Sigmoid colon (tissue), 7 donors: Measurements from ENCODE around the gene DCHS1. TPM values are rescaled to one million over a fixed set of nuclear protein-coding genes. Genes with fewer than 3 reads are reported as not detected.

Experiments
- DNase-seq: peaks from one replicate; pipeline ENCODE4 v3.0.0-alpha.2; 2019
- H3K27ac ChIP-seq, 4 donors: fragments of 200-600 bp; sonication (generic); one replicate each; pipeline ENCODE4 v1.5.1; 2016 to 2019; ENCODE audit warnings: mild to moderate bottlenecking in 1 of 4
- H3K27me3 ChIP-seq, 3 donors: fragments of 200-600 bp; sonication (generic); one replicate each; pipeline ENCODE4 v1.5.1; 2019; ENCODE audit warnings: mild to moderate bottlenecking in 1 of 3
- H3K36me3 ChIP-seq, 4 donors: fragments of 200-600 bp; sonication (generic); one replicate each; pipeline ENCODE4 v1.5.1; 2016 to 2019
- H3K4me1 ChIP-seq, 4 donors: fragments of 200-600 bp; sonication (generic); one replicate each; pipeline ENCODE4 v1.5.1; 2017 to 2019
- H3K4me3 ChIP-seq, 4 donors: fragments of 200-600 bp; sonication (generic); one replicate each; pipeline ENCODE4 v1.5.1; 2017 to 2019; ENCODE audit warnings: mild to moderate bottlenecking in 2 of 4, moderate library complexity in 1 of 4
- H3K9me3 ChIP-seq, 4 donors: fragments of 200-600 bp in 3 of 4; sonication (generic) in 3 of 4; one replicate each; pipeline versions ENCODE4 v1.5.1 to v1.6.1; 2013 to 2019
- EP300 ChIP-seq, 4 donors: sonication (generic); formaldehyde crosslinking; IDR thresholded peaks; one replicate each; pipeline ENCODE4 v1.6.1; 2017; ENCODE audit warnings: antibody characterized with exemption in 4 of 4
- POLR2A ChIP-seq, 2 donors: fragments of 450-650 bp; IDR thresholded peaks; one replicate each; pipeline ENCODE4 v1.6.1; 2016; ENCODE audit warnings: antibody characterized with exemption in 2 of 2, mild to moderate bottlenecking in 2 of 2, moderate library complexity in 2 of 2
- POLR2AphosphoS5 ChIP-seq, 4 donors: sonication (generic); formaldehyde crosslinking; IDR thresholded peaks; one replicate each; pipeline ENCODE4 v1.6.1; 2017; ENCODE audit warnings: antibody characterized with exemption in 4 of 4
- WGBS, 2 donors: extraction: QIAGEN DNeasy Blood & Tissue Kit; methylation state at CpG; one replicate each; pipeline ENCODE4 v1.1.7; 2013; 5-methylcytosine and 5-hydroxymethylcytosine counted together
- intact Hi-C: fragments of 100-400 bp; cut with DNase I; formaldehyde crosslinking; loops from one replicate; pipeline ENCODE4 v1.15.1; 2023
- polyA plus RNA-seq, 3 donors: library from polyadenylated mRNA; stranded (reverse); fragments of 200-250 nt; gene quantifications; one replicate each; pipeline ENCODE4 v1.2.3, GENCODE V29; 2013
- total RNA-seq, 4 donors: library from RNA; depleted of rRNA; stranded (reverse); fragments of >200 nt; gene quantifications; one replicate each; pipeline ENCODE4 v1.1.0, GENCODE V29; 2016
- TF ChIP-seq, protein P1 (sequence below), 4 experiments: fragments of 450-650 bp in 3 of 4; fragments of 200-600 bp in 1 of 4; IDR thresholded peaks; one replicate each; pipeline ENCODE4 v1.5.1; 2016 to 2019; ENCODE audit warnings: antibody characterized with exemption in 4 of 4, mild to moderate bottlenecking in 3 of 4, moderate library complexity in 2 of 4
- donor health status: healthy with polysubstance abuse.
- donor health status: Bipolar disorder and iron deficiency.
- donor health status: healthy.

The DCHS1 gene
- total and polyA plus RNA-seq, 7 donors = under 0.01 to 57.1 (median 21.7) TPM

DNA sequence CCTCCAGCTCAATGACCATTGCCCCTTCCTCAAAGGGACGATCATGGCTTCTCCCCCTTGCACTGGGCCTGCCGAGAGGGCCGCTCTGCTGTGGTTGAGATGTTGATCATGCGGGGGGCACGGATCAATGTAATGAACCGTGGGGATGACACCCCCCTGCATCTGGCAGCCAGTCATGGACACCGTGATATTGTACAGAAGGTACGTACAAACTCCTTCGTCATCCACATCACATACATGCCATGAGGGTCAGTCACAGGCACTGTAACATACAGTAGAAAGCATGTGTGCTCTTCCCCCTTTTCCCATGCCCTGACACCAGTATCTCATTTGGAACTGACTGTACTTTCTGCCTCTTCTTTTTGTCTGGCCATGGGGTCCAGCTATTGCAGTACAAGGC lies 47.6 kb downstream of the DCHS1 start:
- H3K36me3 ChIP-seq = peaks cover 29 to 38% (median 34%) of the 10 kb centered on the region in 4 donors
- 92 to 94% methylated on average over 9 of the region's 9 CpGs for WGBS, 2 donors
- peak overlapping the region; percentile 98 to 99 (median 98) for H3K27ac ChIP-seq
- peak overlapping the region in 2 of 4 donors; percentile 23 to 79 for H3K4me3 ChIP-seq
- TF ChIP-seq EP300 (IDR thresholded peaks at IDR 0.05) (peak in 1 of 4 donors; percentile 36), POLR2AphosphoS5 (IDR thresholded peaks at IDR 0.05) (peak in 2 of 4 donors; percentile 41 to 50)
- TF ChIP-seq, protein P1, sequence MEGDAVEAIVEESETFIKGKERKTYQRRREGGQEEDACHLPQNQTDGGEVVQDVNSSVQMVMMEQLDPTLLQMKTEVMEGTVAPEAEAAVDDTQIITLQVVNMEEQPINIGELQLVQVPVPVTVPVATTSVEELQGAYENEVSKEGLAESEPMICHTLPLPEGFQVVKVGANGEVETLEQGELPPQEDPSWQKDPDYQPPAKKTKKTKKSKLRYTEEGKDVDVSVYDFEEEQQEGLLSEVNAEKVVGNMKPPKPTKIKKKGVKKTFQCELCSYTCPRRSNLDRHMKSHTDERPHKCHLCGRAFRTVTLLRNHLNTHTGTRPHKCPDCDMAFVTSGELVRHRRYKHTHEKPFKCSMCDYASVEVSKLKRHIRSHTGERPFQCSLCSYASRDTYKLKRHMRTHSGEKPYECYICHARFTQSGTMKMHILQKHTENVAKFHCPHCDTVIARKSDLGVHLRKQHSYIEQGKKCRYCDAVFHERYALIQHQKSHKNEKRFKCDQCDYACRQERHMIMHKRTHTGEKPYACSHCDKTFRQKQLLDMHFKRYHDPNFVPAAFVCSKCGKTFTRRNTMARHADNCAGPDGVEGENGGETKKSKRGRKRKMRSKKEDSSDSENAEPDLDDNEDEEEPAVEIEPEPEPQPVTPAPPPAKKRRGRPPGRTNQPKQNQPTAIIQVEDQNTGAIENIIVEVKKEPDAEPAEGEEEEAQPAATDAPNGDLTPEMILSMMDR (IDR thresholded peaks at IDR 0.05) = no peak
- no peaks in the 10 kb centered on the region for H3K27me3 ChIP-seq
- no peaks in the 10 kb centered on the region for H3K9me3 ChIP-seq
- peak; percentile 70 for DNase-seq
- intact Hi-C loops = no loop called here
- peaks cover 0 to 76% (median 64%) of the 10 kb centered on the region in 4 donors for H3K4me1 ChIP-seq

DNA sequence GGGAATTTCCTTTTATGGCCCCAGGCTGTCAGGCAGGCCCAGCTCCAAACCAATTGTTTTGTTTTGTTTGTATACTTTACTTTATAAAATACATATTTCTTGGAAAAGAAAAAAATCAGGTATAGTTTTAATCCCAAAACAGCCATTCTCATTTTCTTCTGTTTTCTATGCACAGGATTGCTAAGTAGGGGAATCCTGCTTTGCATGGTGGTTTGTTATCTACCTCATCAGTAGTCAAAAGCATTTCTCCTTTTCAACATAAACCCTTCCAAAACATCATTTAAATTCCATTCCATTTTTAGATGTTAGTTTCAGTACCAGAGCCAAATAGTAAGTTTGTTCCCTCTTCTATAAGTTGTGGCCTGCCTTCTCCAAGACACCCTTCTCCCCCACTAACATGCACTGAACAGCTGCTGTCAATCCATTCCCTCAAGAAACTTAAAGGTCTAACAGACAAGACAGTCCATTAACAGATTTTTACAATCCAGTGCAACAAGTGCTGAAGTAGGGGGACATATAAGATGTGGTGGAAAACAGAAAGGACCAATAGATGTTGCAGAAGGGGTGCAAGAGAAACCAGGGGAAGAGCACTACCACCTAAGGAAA lies 48.3 kb downstream of the DCHS1 start:
- Histone ChIP-seq H3K36me3 (peaks cover 29 to 38% (median 34%) of the 10 kb centered on the region in 4 donors), H3K9me3 (no peaks in the 10 kb centered on the region), H3K27me3 (no peaks in the 10 kb centered on the region), H3K4me3 (peak overlapping the region in 2 of 4 donors; percentile 23 to 79), H3K4me1 (peaks cover 0 to 74% (median 66%) of the 10 kb centered on the region in 4 donors), H3K27ac (peak overlapping the region; percentile 98 to 99 (median 98))
- peak in 1 of 4 donors; percentile 22 for TF ChIP-seq EP300 (IDR thresholded peaks at IDR 0.05)
- TF ChIP-seq POLR2A (IDR thresholded peaks at IDR 0.05) = no peak
- TF ChIP-seq, protein P1 (IDR thresholded peaks at IDR 0.05) = no peak
- intact Hi-C loops = no loop called here
- no peak for DNase-seq

DNA sequence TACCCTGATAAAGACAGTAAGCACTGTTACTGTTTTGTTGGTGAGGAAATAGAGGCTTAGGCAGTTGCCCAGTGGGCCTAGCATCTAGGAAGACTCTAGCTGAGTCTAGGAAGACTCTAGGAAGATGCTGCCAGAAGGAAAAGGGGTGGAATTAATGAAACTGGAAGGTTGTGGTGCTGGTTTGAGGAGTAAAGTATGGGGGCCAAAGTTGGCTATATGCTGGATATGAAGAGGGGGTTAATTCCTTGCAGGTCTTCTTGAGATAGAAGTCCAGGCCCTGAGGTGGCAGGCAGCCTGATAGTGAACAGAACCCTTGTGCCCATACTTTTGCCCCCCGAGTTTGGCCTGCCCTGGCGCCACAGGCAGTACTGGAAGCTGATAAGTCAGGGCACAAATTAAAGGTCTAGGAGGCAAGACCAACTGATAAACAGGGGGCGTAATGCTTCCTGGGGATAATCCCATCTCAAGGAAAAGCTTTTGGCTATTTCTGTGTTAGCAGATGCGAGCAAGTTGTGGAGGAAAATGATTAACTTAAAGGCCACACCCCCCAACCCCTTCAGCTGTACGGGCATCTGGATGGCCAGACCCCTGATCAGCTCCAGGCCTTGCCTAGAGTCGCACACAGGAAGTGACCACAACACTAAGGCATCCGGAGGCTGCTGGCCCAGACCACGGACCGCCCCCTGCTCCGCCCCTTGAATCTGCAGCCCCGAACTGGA lies 49.0 kb downstream of the DCHS1 start:
- H3K4me3 ChIP-seq = peak overlapping the region; percentile 76 to 95 (median 84)
- peak overlapping the region; percentile 98 to 99 (median 98) for H3K27ac ChIP-seq
- 6 to 22% methylated on average over 11 of the region's 11 CpGs for WGBS, 2 donors
- H3K27me3 ChIP-seq = no peaks in the 10 kb centered on the region
- H3K9me3 ChIP-seq = no peaks in the 10 kb centered on the region
- peak; percentile 94 to 97 for TF ChIP-seq POLR2A (IDR thresholded peaks at IDR 0.05)
- peak; percentile 98 to 99 (median 98) for TF ChIP-seq POLR2AphosphoS5 (IDR thresholded peaks at IDR 0.05)
- TF ChIP-seq, protein P1 (IDR thresholded peaks at IDR 0.05) = no peak
- TF ChIP-seq EP300 (IDR thresholded peaks at IDR 0.05) = peak in 1 of 4 donors; percentile 80
- peaks cover 29 to 40% (median 35%) of the 10 kb centered on the region in 4 donors for H3K36me3 ChIP-seq
- H3K4me1 ChIP-seq = peaks cover 0 to 81% (median 72%) of the 10 kb centered on the region in 4 donors
- intact Hi-C loops = no loop called here
- DNase-seq = peak; percentile 98

DNA sequence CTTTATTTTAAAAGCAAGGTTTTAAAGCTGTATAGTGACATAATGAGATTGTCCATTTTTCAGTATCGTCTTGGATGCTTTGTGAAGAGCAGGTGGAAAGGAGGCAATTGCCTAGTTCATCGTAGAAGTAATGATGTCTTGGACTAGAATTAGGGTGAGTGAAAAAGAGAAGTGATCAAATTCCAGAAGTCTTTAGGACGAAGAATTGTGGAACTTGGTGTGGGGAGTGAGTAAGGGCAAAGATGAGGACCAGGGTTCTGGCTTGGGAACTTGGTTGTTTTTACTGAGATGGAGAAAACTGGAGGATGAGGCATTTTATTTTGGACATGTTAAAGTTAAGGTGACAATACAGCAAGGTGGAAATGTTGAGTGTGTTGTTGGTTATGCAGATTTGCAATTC lies 50.8 kb downstream of the DCHS1 start:
- Histone ChIP-seq H3K4me3 (peak overlapping the region; percentile 76 to 95 (median 84)), H3K27ac (peak overlapping the region; percentile 98 to 99 (median 98)), H3K36me3 (peaks cover 26 to 42% (median 37%) of the 10 kb centered on the region in 4 donors), H3K4me1 (peaks cover 0 to 81% (median 71%) of the 10 kb centered on the region in 4 donors), H3K9me3 (no peaks in the 10 kb centered on the region), H3K27me3 (no peaks in the 10 kb centered on the region)
- DNase-seq = no peak
- intact Hi-C loops = loop anchor here (5.0 kb wide), 2 partner anchors 78 to 122 kb away; partner anchors contain the start of genes ARFIP2, MRPL17 and TIMM10B
- WGBS, 2 donors = 25 to 42% methylated on average over 3 of the region's 3 CpGs
- no peak for TF ChIP-seq POLR2AphosphoS5 (IDR thresholded peaks at IDR 0.05)
- TF ChIP-seq, protein P1 (IDR thresholded peaks at IDR 0.05) = no peak
- TF ChIP-seq EP300 (IDR thresholded peaks at IDR 0.05) = no peak
- no peak for TF ChIP-seq POLR2A (IDR thresholded peaks at IDR 0.05)
